Dedifferentiated amniotic fluid mesenchymal stem cell (primary cell): ENCODE results near the gene ITGB6.

Experiments used
- DNase-seq: peaks from one replicate; pipeline ENCODE4 v3.0.0-alpha.2; 2016; ENCODE audit errors: extremely low spot score

The ITGB6 gene

GRCh38 chr2:160051371-160051800 lies 148.7 kb downstream of the ITGB6 start:
- no peak for DNase-seq

GRCh38 chr2:160050147-160050546 lies 149.9 kb downstream of the ITGB6 start:
- DNase-seq, result no peak
